PFSK-1 (cell line): ENCODE results near the gene B4GALNT1.

Experiments used
- FOXP2 ChIP-seq: optimal IDR thresholded peaks from 2 replicates; pipeline ENCODE3; 2011; ENCODE audit warnings: borderline replicate concordance, control low read depth, inconsistent platforms; ENCODE audit not compliant: insufficient read depth; ENCODE audit errors: extremely low read length, extremely low read depth
- POLR2AphosphoS5 ChIP-seq: IDR thresholded peaks from 2 replicates; pipeline ENCODE4 v1.6.1; 2012; ENCODE audit warnings: low read depth, mild to moderate bottlenecking, control low read depth, low read length, moderate library complexity
- REST ChIP-seq, 2 experiments: IDR thresholded peaks; 2 replicates each; pipeline versions ENCODE4 v1.6.1 to v1.8.0; 2011 to 2012; ENCODE audit warnings: low read depth in 2 of 2, low read length in 2 of 2, control low read depth in 1 of 2, inconsistent platforms in 1 of 2, mild to moderate bottlenecking in 1 of 2, moderate library complexity in 1 of 2; ENCODE audit not compliant: insufficient read depth in 1 of 2
- SIN3A ChIP-seq: IDR thresholded peaks from 2 replicates; pipeline ENCODE4 v1.6.1; 2012; ENCODE audit warnings: mild to moderate bottlenecking, low read length, moderate library complexity, borderline replicate concordance; ENCODE audit not compliant: insufficient read depth
- TAF1 ChIP-seq: IDR thresholded peaks from 2 replicates; pipeline ENCODE4 v1.6.1; 2012; ENCODE audit warnings: low read length, control low read depth, borderline replicate concordance; ENCODE audit not compliant: insufficient read depth

B4GALNT1 gene

GRCh38 chr12:57603815-57604453 lies 29.1 kb downstream of the B4GALNT1 start:
- TF ChIP-seq SIN3A (no peak), TAF1 (no peak), POLR2AphosphoS5 (no peak), REST (IDR thresholded peaks at IDR 0.05; ENCODE audit: insufficient read depth in 1 of 2, low read depth in 2 of 2, low read length in 2 of 2) (no peak), FOXP2 (no peak)

GRCh38 chr12:57603324-57603723 lies 29.7 kb downstream of the B4GALNT1 start:
- TF ChIP-seq FOXP2 (no peak), TAF1 (no peak), SIN3A (no peak), REST (IDR thresholded peaks at IDR 0.05; ENCODE audit: insufficient read depth in 1 of 2, low read depth in 2 of 2, low read length in 2 of 2) (no peak), POLR2AphosphoS5 (no peak)

- no peak for TF ChIP-seq POLR2AphosphoS5
Measured at GRCh38 chr12:57602544-57602943, 30.5 kb downstream of the B4GALNT1 start.

- TF ChIP-seq FOXP2 (no peak), REST (IDR thresholded peaks at IDR 0.05; ENCODE audit: insufficient read depth in 1 of 2, low read depth in 2 of 2, low read length in 2 of 2) (no peak), TAF1 (no peak), POLR2AphosphoS5 (no peak), SIN3A (no peak)
Measured at GRCh38 chr12:57600395-57600794, 32.6 kb downstream of the B4GALNT1 start.

GRCh38 chr12:57593187-57593586 lies 39.8 kb downstream of the B4GALNT1 start:
- TF ChIP-seq POLR2AphosphoS5: no peak
- no peak for TF ChIP-seq TAF1
- TF ChIP-seq REST (IDR thresholded peaks at IDR 0.05; ENCODE audit: insufficient read depth in 1 of 2, low read depth in 2 of 2, low read length in 2 of 2): no peak
- no peak for TF ChIP-seq SIN3A
- TF ChIP-seq FOXP2: no peak
